Measurements from ENCODE around the gene RREB1.

RREB1 gene

DNA sequence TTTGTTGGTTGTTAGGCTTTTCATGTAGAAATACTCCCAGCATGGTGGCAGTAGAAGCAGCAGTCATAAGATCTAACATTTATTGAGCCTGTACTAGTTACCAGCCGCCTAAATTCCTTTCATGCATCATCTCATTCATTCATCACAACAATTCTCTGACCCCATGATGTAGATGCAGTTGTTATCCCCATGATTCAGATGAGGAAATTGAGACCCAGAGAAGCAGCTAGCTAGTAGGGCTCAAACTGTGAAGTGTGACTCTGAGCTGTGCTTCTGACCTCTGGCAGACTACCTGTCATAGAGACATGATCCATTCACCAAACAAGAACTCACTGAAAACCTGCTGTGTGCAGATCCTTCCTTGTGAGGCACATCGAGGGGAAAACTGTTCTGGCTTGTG lies 16.9 kb downstream of the RREB1 start:
- DNase-seq, result no peak

DNA sequence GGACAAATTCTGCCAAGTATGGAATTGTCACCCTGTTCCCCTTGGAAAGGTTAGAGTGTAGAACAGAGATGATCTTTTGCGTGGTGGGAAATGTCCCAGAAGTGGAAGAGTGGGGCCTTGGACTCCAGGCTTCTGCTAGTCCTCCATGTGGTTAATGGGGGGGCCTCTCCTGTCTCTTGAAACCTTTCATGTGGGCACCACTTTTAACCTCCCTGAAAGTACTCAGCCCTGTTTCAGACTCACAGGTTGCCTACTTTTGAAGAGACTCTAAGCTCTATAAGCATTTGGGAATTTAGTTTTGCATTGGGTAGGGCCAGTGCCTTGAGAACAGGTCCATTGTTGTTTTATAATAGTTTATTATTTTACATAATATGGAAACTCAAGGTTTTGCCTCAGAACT lies 17.5 kb downstream of the RREB1 start:
- DNase-seq, result no peak

DNA sequence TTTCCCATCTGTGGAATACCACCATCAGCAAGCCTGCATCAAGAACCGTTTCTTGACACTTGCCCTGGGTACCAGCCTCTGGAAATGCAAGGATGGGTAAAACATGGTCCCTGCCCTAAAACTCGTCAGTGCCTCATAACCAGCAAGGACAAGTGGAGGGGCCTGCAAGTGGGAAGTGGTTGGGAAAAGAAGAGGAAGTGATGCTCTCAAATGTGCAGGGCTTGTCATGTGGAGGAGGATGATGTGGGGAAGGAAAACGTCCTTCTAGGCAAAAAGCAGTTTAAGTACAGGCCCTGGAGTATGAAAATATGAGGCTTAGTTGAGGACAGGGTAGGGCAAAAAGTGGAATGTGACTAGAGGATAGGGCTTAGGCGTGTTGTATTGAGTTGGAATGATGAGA lies 19.0 kb downstream of the RREB1 start:
- DNase-seq, result no peak

DNA sequence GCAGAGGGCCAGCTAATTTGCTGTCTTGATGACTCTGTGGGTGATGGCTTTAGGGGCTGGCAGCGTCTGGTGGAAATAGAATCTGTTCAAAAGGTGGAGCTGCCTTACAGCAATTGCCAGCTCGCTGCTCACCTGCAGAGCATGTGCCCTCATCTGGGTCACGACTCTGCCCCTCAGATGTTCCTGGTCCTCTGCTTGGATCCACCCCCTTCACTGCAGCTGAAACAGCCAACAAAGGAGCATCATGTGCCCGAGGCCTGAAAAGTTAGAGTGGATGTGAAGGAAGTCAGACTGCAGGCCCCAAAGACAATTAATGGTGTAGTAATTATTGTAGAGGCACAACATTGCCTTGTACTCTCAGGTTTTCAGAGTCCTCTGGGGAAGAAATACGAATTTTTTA lies 19.9 kb downstream of the RREB1 start:
- no peak for DNase-seq

DNA sequence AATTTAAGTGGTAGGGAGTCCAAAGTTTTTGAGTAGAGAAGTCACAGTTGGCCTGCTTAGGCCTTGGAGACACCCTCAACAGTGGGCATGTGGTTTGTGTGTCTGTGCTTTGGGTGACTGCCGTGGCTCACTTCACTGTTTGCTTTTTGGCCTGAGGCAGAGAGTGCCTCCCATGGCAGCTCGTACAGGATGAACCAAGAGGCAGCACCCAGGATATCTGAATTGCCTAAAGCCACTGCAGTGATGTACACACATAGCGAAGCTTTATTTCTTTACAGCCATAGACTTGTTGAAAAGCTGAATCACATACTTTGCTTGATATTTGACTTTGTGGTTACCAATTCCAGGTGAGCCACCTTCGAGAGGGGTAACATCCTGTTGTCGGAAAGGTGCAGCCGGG lies 21.6 kb downstream of the RREB1 start:
- DNase-seq, result no peak

DNA sequence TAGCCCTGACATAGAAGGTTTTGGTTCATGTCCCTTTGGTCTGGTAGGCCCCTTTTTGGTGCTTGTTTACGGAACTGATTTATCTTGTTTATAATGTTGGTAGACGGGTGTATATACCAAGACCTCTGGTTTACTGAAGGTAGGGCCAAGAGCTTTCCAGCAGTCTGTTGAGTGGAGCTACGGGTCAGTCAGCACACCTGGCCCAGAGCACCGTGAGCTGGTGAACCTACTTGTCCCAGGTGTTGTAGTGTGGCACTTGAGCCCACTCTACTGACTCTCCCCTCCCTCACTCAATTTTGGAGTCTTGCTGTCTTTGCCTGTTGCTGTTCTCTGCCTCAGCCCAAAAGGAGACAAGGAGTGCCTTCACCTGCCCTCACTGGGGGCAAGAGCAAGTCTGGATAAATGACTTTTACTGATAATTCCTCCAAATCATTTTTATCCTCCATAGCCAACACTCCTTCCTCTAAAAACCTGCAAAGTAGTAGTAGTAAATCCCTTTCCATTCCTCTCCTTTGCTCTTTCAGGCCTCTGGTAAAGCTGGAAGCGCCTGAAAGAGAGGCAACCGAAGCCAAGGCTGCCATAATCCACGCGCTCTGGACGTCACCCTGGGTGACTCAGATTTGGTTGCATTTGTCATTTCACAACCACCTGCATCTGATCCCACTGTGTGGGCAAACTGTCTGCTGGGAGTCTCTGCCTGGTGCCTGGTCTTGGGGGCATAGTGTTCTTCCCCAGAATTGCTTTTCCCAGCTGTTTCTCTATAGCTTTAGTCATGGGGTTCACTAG lies 22.2 kb downstream of the RREB1 start:
- DNase-seq, result peak in 1 of 2 donors; percentile 21

DNA sequence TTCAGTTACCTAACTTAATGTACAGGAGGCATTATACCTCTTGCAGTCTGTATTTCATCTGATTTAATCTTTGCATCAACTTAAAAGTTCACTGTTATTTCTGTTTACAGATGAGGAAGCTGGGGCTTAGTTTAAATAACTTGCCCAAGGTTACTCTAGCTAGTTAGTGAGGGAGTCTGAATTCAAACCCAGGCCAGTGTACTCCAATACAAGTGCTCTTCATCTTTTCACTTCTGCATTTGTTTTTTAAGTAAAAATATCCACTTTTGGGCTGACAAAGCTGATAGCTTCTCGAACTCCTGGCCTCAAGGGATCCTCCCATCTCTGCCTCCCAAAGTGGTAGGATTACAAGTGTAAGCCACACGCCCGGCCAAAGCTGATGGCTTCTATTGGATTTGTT lies 23.6 kb downstream of the RREB1 start:
- DNase-seq, result no peak

DNA sequence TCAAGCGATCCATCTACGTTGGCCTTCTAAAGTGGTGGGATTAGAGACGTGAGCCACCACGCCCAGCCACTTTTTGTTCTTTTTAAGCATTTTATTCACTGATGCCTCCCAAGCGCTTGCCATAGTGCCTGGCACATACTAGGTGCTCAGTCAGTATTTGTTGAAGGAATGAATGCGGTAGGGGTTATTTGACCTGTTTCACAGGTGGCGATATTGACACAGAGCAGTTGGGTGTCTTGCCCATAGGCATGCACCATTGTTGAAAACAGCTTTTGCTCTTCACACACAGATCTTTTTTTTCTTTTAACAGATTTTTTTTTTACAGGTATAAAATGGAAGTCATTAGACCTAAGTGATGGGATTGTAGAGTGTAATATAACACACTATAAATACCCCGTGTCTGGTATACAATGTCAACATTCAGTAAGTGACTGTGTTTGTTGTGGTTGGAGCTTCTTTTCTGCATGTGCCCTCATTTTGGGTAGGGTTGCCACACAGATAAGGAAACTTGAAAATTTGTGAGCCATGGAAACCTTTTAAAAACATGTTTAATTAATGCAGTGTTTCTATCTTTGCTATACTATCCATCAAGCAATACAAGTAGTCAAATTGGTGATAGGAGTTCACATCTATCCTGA lies 24.8 kb downstream of the RREB1 start:
- DNase-seq, result no peak

DNA sequence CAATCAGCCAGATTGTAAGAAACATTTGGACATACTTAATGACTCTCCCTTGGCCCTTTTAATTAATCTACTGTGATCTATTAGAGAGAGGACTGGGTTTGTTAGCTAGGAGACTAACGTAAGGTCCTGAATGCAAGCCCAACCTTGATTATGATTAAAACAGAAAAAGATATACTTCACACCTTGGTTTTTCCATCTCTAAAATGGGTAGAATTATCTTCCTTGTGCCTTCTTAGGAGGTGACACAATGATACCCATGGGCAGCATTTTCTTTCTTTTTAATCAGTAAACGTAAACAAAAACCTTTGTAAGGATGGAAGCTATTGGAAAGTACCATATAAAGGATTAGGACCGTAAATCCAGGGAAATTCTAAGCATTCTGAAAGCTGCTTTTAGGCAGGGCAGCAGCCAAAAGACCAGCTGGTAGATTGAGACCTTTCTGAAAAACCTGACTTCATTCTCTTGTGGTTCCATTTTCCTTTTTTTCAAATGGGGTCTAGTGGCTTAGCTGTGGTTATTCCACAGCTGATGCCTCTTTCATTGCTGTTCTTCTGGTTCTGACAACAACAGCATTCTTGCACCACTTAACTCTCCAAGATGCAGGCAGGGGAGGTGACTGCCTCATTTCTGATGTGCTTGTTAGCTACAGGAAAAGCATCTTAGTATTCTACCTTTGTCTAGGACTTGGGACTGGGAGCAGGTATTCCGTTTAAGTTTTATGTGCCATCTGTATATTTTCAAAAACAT lies 27.4 kb downstream of the RREB1 start:
- DNase-seq, result no peak

DNA sequence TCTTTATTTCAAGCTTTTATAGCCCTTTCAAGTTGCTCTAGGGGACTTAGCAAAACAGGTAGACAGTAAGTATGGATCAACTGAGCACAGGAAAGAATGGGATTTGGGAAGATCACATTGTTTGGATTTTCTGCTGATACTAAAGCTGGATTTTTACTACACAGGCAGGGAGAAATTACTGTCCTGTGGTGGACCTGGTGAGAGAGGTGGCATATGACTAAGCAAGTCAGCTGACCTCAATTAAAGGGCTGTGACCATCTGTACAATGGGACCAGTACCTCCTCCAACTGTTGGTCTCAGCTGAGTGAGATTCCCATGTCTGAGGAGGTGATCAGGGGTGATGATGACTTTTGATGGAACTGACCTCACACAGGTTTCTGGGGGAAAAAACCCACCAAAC lies 28.0 kb downstream of the RREB1 start:
- DNase-seq, result no peak

DNA sequence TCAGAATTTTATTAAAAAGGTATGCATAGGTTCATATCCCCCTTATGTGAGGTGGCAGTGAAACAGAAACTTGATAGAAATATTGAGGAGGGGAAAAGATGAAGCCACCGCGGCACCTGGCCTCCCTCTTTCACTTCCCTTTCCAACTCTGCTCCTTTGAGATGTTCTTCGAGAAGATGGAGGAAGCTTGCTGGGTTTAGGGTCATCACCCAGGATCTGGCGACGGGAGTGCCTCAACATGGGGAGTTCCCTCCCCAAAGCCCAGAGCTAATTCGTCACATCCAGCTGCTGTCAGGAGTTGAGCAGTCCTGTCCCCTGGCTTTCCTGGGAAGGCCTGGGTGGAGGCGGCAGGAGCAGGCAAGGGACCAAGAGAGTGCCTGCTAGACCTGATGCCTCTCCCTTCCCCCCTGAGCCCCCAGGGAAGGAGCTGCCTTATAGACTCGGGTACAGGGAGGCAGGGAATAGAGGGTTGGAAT lies 29.1 kb downstream of the RREB1 start:
- DNase-seq, result no peak

DNA sequence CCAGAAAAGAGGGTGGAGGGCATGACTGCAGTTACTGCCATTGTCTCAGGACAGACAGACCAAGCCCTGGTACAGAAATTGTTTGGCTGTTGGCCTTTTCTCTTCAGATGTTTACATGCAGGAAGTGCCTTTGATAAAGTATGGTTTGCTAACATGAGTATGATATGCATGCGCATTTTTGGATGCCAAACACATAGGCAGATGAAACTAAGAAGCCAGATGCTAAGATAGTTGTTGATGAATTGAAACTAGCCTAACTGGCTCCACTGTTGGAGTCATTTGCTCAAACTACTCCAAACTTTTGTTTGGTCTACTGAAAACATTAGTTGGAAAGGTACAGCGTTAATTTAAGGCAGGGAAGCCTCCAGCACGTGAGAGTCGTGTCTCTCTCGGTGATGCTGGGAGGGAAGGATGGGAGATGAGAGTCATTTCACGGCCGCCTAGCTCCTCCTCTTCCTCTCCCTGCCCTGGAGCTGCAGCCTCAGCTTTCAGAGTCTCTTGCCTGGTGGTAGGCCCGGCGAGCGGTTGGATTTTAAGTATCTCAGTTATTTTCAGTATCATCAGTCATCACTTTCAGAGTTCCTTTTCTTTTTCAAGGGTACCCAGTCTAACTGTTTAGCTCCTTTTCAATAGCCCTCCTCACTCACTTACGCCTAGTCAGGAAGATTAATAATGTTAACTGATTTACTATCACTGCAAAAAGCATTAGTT lies 29.7 kb downstream of the RREB1 start:
- DNase-seq, result peak; percentile 53 to 56

DNA sequence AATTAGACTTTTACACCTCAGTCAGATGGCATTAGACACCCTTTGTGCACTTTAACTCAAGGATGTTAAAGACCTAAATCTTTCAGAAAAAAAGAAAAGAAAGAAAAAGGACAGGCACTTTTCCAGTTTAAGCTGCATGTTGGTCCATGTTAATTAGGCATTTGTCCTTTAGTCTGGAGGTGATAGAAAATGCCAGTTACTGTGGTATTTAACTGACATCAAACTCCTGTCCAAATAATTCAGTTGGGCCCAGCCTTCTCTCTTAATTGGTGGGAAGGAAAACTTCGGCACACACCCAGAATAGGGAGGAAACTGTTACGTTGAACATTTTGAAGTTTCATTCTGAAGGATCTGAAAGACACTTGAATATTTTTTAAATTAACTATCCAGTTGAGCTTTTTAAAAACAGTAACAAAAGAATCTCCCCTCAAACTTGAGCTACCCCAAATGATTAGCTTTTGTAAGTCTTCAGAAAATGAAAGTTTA lies 30.3 kb downstream of the RREB1 start:
- DNase-seq, result no peak

DNA sequence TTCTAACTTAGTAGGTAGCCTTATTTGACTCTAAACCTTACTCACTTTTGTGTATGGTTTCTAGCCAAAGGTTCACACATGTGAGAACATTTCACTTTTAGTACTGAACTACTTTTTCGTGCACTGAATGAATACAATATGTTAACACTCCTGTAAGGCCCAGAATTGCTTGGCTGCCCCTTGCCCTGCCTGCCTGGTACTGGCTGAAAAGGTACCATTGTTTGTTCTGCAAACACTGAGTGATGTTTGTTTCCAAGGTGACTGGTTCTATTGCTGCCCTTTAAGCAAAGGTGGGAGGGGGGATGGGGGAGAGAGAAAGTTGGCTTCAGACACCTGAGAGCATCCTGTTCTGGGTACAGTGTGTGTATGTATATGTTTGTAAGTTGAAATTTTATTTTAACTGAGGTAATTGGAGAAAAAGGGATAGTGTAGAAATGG lies 31.2 kb downstream of the RREB1 start:
- DNase-seq, result peak in 1 of 2 donors; percentile 25

DNA sequence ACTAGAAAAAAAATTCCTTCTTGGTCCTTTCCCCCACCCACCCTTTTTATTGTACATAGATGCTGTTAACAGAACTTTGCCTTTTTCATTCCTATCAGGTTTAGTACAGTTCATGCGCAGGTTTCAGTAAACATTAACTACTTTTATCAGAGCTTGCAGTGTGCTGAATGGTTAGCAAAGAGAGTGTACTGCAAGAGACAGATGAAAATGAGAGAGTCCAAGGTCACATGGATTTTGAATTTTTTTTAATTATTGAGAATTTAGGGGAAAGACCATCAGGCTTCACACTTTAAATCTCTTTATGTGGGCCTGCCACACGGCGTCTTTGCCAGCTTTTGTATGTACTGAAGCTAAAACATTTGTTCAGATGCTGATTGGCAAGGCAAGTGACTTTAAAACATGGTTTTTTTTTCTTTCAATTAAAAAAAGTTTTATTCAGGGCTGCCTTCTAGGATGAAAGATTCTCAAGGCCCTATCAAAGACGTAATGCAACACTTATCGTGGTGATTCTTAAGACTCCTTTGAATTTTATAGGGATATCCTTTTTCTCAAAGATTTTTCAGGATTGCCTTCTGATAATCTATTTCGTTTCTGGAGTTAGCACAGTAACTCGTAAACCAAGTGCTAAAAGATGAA lies 32.2 kb downstream of the RREB1 start:
- no peak for DNase-seq

DNA sequence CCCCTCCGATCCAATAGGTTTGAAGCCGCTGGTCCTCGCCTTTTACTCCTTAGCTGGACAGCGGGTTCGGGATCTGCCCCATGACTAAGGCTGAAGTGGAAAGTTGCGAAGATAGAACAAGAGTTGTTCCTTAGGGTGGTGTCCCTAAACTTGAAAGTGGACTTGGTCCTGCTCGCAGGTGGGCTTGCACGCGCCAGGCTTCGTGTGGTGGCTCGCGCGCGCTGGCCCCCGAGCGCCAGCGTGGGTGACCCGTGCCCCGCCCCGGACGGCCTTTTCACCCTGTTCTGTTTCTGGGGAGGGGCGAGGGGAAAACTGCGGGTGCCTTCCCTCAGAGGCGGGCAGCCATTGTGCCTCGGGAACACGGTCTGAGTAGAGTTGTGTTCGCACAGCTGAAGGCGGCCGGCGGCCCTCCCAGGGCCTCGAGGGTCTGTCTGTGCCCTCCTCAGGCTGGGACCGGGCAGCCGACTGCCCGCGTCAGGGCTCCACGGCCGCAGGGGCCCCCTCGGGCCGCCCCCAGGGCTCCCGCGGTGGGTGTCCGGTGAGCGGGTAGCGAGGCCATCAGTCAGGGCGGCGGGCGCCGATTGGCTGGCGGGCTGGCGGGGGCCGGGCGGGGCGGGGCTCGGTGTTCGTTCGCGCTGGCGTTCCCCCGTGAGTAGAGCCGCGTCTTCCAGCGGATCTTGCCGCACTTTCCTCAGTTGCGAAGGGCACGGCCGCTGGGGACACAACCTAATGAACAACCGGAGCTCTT lies 33.0 kb downstream of the RREB1 start:
- peak; percentile 75 to 77 for DNase-seq

DNA sequence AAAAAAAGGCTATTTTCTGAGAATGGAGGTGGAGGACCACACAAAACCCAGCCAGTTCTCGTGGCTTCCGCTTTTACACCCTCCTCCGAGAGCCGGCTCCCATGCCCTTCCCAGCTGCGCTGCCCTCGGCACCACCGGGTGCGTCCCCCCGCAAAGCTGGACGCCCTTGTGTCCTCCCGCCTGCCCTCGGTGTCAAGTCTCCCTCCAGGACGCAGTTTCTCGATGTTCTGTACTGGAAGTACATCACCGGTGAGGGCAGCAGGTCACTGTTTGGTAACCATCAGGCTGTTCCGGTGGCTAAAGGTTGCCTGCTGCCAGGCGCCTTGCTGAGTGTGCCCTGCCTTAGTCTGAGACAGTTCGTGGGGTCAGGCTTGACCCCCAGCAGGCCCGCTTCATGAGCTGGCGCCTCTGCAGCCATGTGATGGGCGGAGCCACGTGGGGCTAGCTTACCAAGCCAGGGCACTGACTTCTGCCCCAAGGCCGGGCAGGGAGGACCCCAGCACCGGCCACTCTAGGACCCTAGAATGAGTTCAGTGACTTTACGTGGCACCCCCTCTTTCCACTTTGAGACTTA lies 34.6 kb downstream of the RREB1 start:
- DNase-seq, result no peak

DNA sequence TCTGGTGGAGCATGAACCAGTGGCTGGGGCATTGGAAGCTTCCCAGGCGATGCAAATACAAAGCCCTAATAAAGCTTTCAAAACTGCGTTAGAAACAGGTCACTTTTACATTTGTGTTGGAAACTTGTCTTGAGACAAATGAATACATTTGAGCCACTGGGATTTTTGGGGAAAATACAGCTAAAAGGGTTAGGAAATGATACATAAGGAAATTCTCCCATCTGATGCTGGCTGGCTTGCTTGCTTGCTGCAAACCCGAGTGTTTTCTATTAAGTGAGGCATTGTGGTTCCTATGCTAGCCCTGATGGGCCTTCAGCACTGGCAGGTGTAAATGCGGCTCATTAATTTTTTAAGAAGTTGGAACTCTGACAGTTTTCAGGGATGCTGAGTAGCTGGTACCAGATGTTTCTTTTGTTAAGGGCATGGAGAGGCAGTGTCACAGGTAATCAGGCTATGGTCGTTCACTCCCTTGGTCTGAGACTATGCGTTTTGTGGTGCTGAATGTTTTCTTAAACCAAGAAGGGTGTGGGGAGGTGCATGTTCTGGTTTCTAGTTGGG lies 35.2 kb downstream of the RREB1 start:
- DNase-seq, result no peak

DNA sequence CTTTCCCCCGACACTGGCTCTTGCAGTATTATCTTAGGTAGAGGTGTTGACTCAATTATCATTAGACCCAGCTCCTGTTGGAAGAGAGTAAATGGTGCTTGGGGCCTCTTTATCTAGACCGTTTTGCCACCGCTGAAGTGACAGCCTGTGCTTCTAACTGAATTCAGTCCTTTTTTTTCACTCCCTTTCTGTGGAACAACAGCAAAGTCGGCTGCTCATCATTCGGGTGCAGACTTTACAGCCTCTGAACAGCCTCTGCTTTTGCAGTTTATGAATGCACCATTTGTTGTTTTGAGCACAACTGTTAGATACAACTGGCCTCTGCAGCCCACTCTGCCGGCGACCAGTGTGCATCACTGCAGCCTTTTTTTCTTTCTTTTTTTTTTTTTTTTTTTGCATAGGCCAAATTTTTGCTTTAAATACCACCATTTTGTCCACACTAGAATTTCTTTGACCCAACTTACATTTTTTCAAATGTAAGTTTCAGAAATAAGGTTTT lies 35.8 kb downstream of the RREB1 start:
- DNase-seq, result no peak

DNA sequence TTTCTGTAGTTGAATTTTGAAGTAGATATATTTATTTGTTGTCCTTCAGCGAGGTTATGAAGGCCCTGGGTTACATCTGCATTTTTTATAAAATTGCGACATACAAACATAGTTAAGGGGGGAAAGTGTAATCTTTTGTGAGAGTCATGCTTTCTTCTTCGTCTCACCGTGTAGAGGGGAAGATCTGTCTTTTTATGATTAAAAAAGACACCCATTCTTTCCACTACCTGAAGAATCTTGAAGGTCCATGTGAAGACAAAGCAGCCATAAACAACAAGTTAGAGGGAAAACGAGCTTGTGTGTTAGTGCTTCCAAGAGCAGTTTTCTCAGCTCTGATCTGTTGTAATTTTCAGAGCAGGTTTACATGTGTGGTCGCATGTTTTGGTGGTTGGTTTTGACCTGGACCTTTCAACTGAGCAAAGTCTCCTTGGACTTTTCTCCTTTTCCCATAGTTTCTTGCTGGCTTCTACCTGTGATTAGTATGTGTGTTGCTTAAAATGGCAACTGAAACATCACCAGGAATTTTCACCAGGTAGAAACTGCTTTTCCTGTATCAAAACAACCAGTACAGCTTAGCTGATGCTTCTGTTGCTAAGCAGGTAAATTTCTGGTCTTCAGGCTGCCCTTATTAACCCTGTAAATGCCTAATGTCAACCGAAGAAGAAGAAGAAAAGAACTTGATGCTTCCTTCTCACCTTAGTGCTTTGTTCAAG lies 37.3 kb downstream of the RREB1 start:
- DNase-seq, result no peak

All from activated CD4-positive, alpha-beta T cell treated with anti-CD3 and anti-CD28 coated beads for 4 hours (primary cell).